Prostate gland (tissue), 1 donor: ENCODE measurements around the gene COL4A2.

ENCODE experiments used
- POLR2A ChIP-seq: fragments of 450-650 bp; IDR thresholded peaks from one replicate; pipeline ENCODE4 v1.6.1; 2016; ENCODE audit warnings: antibody characterized with exemption, mild to moderate bottlenecking
- POLR2AphosphoS5 ChIP-seq: sonication (generic); formaldehyde crosslinking; IDR thresholded peaks from one replicate; pipeline ENCODE4 v1.6.1; 2017; ENCODE audit warnings: antibody characterized with exemption

- no peak for TF ChIP-seq POLR2AphosphoS5
- TF ChIP-seq POLR2A: no peak
These were observed 54.4 kb downstream of the COL4A2 start for GRCh38 chr13:110361365-110361911.
